NCI-H69 (cell line): Measurements from ENCODE around the gene TMPRSS2.

ENCODE experiments used
- DNase-seq: peaks from one replicate; lab custom pipeline; 2025; lab: John Stamatoyannopoulos, UW

The TMPRSS2 gene

DNA sequence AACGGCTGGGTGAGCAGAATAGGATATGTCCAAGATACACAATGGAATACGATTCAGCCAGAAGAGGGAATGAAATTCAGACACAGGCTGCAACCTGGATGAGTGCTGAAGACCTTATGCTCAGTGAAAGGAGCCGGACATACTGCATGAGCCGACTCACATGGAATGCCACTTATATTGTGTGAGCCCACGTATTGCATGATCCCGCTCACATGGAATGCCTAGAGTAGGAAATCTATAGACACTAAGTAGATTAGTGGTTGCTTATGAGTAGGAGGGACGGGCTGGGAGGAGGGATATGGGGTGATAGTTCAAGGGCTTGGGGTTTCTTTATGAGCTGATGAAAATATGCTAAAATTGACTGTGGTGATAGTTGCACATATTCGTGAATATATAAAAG is 26.8 kb downstream of the TMPRSS2 start:
- DNase-seq, result no peak

DNA sequence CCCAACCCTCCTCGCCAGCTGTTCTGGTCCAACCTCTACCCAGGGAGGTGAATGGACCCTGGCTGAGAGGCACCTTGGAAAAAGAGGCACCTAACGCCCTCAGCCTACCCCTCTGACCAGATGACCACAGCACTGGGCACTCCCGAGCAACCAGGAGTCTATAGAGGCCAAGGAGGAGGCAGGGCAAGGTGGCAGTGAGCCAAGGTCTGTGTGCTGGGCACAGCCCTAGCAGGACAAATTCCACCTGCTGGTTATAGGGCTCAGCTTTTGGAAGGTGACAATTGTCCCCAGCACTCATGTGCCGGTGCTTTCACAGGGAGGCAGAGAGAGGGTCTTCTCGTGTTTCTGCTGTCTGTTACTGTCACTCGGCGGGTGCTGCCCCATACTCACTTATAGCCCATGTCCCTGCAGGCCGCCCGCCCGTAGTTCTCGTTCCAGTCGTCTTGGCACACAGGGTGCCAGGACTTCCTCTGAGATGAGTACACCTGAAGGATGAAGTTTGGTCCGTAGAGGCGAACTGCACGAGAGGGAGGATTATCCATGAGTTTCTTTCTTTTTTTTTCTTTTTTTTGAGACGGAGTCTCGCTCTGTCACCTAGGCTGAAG is 27.8 kb downstream of the TMPRSS2 start:
- peak; percentile 6 for DNase-seq

DNA sequence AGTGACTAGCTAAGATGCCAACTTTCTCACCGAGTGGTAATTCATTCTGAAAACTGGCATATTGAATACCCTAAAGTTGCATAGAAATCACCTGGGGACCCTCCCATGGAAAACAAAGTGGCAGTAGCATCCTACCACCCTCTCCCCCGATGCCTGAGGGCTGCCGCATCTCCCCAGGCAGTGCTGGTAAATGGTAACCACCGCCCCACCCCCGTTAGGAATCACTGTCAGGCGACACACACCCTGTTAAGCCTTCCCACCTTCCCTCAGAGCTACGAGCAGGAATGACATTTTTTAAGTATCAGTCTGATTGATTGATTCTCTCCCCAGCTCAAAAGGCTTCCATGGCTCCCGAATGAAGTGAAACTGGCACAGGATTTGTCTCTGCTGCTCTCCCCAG is 28.3 kb downstream of the TMPRSS2 start:
- no peak for DNase-seq

DNA sequence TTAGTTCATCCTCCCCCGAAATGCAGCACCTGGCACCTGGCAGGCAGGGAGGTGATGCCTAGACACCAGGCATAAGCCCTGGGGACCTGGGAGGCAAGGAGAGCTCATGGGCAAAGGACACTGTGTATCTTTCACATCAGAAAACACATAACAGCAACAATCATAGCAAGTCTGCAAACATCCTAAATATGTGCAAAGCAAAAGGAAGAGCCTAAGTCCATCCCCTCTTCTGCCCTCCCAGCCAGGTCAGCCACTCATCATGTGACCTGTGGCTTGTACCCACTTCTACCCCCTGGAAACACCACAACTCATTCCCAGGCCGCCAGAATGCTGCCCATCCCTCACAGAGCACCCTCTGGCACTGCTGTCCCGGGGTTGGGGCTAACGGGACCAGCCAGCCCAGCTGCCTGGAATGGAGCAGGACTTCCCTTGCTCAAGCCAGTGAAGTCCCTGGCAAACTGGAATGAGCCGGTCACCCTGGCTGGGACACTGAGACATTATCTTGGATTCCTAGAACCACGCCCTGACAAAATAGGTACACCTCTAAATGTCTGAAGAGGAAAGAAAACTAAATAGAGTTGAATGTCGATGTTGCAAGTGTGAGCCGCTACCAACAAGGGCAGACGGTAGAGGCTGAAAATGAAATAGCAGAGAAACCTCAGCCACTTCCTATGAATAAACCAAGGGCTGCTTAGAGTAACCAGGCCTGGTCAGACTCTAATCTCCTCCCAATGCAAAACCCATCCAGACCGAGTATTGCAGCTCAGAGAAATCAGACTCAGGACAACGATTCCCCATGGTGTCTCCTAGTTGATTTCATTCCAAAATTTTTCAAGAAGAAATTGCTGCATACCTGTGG is 29.4 kb downstream of the TMPRSS2 start:
- DNase-seq, result no peak

DNA sequence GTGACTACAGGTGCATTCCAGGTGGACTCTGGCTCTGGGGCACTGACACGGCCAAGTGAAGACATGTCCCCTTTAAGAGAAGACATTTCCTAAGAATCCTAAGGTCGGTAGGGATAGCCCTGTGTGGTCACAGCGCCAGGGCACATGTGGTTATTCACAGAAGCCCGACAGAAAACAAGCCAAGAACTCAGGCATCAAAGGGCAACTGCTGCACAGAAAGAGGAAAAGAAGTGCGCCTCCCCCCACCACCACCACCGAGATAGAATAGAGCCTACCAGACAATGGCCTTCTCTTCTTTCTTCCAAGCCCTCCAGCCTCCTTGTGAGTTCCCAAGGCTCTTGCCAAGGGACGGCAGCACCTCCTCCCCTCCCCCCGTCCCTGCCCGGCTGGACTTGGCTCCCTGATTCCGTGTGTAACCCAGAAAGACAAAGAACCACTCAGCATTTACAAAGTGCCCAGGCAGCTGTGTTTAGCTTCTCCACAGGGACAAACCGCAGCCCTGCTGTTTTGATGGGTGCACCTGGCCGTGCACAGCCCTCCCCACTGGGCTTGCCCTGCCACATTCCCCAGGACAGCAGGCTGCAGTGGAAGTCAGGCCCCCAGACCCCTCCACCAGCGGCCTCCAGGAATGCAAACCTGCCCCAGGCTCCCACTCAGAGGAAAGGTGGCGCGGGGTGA is 30.2 kb downstream of the TMPRSS2 start:
- peak; percentile 53 for DNase-seq

DNA sequence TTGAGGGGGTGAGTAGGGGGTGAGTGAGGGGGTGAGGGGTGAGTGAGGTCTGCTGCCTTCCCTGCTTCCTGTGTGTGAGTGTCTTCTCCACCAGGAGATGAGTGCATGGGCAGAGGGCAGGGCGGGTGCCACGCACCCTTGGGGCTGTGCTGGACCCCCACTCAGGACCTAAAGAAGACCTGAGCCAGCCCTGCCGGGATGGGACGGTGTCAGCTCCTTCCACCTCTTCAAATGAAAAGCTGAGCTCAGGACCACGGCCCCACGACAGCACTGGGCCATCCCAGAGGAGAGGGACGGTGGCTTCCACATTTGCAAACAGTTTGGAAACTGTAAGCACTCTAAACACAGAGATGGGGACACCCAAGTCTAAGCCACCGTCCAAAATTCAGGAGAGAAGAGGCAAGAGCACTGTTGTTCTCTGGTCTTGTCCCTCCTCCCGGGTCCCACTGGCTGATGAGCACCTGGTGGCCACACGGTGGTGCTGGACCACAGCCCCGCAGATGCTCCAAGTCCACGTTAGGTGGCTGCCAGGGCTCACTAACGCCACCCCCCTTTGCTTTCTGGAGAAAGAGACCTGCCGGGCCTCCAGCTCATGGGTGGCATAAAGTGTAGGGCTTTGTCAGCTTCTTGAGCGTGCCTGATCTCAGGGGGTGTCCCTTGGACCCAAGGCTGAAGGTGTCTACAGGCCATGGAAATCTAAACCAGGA is 32.1 kb downstream of the TMPRSS2 start:
- DNase-seq, result no peak

DNA sequence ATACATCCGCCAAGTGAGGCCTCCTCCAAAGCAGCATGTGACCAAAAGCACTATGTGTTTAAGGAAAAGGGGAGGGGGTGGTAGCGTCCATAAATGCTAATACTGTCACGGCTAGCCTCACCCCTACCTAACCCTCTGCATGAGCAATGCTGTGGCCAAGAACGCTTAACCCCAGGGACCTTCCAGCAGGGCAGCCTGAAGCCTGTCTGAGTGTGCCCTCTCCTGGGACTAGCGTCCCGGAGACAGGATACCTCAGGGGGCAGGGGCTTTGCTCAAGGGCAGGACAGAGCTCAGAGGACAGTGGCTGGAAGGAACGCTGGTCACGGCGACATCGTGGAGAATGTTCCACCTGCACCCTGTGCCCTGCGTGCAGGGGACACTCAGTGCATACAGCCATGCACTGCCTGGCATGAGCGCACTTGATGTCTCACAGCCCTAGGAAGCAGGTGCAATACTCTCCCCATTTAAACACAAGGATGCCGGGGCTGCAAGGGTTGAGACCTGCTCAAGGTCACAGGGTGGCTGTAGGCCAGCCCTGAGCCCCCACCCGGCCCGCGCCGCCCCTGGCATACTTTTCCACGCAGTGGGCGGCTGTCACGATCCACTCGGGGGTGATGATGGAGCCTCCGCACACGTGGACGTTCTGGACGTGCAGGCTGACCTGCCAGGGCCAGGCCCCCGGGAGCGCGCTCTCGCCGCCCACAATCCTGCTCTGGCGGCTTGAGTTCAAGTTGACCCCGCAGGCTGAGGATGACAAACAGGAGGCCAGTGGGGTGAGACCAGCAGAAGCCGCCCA is 35.0 kb downstream of the TMPRSS2 start:
- no peak for DNase-seq

DNA sequence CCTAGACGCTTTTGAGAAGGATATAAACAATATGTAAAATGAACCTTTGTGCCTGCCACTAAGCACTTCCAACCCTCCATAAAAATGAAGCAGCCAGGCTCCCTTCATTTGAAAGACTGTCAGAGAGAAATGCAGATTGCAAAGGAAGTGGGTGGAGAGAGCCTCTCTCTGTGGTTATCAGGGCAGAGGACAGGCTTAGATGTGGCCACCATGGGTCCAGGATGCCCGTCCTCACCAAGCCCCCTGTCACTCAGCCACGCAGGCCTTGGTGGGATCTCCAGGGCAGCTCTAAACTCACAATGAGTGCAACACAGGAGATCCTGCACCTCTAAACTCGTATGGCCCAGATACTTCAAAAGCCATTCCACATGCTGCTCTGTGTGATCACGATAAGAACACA is 37.9 kb downstream of the TMPRSS2 start:
- no peak for DNase-seq

DNA sequence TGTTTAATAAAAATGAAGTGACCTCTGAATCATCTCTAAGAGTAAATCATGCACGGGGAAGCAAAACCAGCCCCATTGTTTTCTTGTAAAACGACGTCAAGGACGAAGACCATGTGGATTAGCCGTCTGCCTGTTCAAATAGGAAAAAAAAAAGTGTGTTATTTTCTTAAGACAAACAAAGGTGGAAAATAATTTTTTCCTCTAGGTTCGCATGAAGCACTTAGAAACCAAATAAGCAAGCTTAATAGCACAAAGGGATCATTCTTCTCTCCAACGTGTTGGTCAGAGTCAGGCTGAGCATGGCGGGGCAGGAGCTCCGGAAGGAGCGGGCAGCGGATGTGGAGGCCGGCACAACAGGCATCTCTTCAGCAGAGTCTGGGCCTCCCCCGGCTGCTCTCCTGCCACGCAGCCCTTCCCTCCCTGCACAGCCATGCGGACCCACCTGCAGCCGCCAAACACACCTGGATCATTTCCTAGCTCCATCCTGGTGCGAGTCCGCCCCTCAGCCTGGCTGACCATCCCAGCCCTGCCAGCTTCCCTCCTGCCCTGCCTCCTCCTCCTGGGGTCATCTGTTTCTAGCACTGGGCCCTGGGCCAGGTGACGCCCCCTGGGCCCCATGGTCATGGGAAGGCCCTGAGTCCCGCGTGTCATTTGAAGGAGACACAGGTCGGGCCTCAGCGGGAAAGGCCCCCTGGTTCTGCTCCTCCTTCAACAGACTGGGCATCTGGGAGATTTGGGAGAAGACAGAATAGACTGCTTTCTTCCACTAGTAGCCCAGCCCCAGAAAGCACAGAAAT is 41.7 kb downstream of the TMPRSS2 start:
- no peak for DNase-seq

DNA sequence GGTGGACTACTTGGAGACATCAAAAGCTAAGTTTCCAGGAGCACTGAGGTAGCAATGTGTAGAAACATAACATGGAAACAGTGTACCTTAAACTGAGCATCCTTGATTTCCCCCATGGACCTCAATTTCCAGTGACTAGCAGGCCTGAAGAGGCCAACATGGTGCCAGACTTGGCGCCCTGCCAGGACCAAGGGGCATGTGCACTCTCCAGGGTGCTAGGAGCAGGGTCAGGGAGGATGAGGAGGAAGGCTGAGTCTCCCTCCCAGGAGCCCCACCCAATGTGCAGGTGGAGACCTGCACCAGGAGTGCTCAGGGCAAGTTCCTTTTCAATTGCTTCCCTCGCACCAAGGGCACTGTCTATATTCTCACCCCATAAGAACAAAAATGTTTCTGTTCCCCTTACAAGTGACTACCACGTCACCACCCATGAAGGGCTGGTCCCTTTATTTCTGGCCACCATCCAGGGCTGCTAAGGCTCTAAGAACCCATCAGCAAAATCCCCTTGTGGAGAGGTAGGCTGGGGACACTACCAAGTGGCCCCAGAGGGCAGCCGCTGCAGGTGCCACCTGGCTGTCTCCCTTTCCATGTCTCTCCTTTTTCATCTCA is 42.7 kb downstream of the TMPRSS2 start:
- no peak for DNase-seq

DNA sequence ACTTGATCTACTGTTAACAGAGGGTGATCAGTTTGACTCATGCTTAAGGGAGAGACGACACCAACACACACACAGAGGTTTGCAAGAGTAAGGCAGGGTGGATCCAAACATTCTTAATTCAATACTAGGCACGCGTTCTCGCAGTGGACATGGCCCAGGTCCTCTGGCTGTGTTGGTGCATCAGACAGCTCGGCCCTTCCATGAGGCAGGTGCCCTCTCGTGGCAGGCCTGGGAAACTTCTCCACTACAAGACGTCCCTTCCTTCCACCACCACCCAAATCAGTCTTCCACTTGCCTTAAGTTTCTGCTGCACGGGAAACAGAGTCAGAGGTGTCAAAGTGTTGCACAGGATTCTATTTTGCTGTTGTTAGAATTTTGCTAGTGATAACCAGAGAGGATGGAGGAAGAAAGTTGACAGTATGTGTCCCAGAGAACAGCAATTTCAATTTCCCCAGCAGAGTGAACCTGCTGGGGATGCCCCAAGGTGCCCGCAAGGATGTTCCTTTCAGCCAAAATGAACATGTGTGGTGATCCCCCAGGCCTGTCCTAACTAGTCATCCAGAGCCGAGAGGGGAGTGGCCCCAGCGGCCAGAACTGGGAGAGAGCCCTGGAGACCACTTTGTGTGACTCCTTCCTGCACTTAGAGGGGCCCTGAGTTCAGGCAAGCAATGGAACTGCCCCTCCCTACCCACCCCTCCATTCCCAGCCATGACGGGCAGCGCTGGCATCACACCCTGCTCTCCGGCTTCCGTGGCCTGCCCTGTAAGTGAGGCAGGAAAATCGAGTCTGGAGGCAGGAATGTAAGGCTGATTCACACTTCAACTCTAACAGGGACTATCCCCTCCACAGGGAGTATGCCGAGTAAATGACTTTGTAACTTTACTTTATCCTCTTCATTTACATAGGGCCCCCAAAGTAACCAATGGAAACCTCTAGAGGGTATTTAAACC is 47.1 kb downstream of the TMPRSS2 start:
- peak; percentile 52 for DNase-seq

DNA sequence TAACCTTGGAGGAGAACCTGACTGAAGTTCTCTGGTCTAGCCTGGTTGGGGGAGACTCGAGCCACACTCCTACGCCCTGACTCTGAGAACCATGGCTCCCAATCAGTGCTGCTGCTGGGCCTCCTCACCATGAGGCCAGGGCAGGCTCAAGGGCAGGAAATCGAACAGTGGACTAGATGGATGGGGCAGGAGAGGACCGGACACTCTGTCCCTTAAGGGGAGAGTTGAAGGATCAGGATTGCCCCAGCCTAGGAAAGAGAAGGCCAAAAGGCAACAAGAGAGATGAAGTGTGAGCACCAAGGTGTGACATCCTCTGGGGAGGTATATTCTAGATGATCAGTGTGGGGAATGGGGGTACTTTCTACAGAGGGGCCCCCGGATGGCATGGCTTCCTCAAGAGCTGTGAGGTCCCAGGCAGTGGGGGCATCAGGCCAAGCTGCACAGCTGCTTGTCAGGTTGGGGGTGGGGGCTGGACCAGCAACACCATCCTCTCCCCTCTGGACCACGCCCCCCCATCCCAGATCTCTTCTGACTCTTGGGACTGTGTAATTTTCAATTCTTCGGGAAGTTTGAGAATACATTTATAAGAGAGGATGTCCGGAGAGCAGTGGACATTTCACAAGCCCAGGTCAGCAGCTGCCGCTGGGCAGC is 47.9 kb downstream of the TMPRSS2 start:
- no peak for DNase-seq

DNA sequence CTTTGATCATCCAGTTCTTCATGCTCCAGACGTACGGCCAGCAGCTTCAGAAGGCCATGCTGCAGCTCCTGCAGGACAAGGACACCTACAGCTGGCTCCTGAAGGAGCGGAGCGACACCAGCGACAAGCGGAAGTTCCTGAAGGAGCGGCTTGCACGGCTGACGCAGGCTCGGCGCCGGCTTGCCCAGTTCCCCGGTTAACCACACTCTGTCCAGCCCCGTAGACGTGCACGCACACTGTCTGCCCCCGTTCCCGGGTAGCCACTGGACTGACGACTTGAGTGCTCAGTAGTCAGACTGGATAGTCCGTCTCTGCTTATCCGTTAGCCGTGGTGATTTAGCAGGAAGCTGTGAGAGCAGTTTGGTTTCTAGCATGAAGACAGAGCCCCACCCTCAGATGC is 49.4 kb downstream of the TMPRSS2 start:
- no peak for DNase-seq

DNA sequence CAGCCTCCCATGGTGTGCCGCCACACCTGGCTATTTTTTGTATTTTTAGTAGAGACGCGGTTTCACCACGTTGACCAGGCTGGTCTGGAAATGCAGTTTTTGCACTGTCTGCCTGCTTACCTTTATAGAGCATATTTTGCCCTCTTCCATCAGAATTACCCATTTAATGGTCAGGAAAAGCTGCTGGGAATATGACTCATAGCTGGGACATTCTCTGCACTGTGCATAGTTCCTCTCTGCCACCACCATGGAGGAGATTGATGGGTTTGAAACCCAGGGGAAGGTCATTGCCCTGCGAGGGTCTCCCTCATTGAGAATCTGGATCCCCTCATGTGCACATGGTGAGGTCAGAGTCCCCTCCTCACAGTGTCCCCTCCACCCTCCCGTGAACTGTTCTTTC is 49.8 kb downstream of the TMPRSS2 start:
- DNase-seq, result no peak

DNA sequence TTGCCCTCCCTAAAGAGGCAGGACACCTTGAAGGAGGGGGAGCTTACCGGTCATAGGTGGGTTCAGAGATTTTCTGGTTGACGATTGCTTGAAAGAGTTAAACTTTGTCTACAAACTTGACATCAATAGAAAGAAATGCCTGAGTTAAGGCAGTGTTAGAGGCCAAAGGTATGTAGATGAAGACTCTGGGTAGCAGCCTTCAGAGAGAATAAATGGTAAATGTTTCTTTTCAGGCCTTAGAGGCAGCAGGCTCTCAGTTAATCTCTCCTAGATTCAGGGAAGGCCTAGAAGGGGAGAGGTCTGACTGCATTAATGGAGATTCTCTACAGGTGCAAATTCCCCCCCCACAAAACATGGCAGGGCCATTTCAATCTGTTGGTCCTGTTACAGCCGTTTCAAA is 54.2 kb downstream of the TMPRSS2 start:
- DNase-seq, result no peak

DNA sequence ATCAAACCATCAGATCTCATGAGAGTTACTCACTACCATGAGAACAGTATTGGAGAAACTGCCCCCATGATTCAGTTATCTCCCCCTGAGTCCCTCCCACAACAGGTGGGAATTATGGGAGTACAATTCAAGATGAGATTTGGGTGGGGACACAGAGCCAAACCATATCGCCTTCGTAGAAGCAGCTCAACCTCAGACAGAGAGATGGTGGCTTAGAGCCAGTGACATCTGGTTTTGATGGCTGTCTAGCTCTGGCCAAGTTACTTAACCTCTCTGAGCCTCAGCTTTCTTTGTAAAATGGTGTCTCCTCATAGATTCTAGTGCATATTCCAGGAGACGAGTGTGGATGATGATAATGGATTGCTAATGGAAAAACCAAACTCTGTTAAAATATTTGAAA is 54.8 kb downstream of the TMPRSS2 start:
- no peak for DNase-seq

DNA sequence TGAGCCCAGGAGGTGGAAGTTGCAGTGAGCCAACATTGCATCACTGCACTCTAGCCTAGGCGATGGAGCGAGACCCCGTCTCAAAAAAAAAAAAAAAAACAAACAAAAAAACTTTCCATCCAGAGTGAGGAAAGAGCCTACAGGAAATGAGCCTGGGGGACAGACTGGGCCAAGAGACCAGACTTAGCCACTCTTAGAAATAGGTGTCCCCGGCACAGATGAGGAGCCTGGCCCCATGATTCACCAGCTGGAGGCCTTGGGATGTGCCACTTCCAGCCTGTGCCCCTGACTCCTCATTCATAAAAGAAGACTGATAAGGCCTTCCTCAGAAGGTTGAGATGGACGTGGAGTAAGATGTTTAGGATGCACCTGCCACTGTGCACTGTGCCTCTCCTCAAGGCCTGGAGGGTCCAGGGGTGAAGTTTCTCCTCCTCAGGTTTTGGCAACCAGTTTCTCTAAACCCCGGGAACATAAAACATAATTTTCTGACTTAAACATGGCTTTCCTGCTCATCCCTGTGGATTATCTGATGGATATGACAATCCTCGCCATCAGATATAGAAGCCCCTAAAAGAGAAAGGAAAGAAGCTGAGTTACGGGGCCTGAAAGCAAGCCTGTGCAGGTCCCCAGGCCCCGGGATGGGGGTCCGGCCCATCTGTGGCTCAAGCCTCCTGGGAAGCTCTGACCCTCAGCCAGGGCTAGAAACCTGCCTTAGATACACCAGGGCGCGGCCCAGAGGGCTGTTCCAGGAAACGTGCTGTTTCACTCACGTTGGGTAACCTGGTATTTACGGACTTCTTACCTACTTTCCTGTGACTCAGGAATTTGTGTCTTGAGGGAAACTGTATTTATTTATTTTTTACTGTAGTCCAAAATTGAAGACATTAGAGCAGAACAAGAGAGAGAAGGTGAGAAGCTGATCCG is 55.9 kb downstream of the TMPRSS2 start:
- DNase-seq, result no peak

DNA sequence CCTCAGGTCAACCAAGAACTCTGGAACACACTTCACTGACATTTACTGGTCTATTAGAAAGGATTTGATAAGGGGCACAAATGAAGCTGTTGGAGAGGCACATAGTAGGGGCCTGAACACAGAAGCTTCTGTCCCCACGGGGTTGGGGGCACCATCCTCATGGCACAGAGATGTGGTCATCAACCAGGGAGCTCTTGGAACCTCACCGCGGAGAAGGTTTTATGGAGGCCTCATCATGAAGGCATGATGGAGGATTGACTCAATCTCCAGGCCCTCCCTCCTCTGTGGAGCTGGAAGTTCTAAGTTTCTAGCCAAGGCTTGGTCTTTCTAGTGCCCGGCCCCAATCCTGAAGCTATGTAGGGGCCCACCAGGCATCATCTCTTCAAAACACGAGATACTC is 58.3 kb downstream of the TMPRSS2 start:
- DNase-seq, result no peak
